Endothelial cell (in vitro differentiated cells): ENCODE data around the gene MDFI. TPM values are rescaled to one million over a fixed set of nuclear protein-coding genes. Genes with fewer than 3 reads are reported as not detected.

Source experiments
- DNase-seq: peaks from one replicate; pipeline ENCODE4 v3.0.0; 2021; ENCODE audit warnings: low spot score
- H3K27ac Mint-ChIP-seq: one replicate; pipeline ENCODE4 v1.8.0; 2021; ENCODE audit warnings: mixed read lengths, inconsistent platforms; ENCODE audit not compliant: unreplicated experiment
- H3K27me3 Mint-ChIP-seq: one replicate; pipeline ENCODE4 v1.8.0; 2021; ENCODE audit warnings: mild to moderate bottlenecking, moderate library complexity, mixed read lengths, inconsistent platforms; ENCODE audit not compliant: unreplicated experiment
- H3K36me3 Mint-ChIP-seq: one replicate; pipeline ENCODE4 v1.8.0; 2021; ENCODE audit warnings: mild to moderate bottlenecking, low read depth, mixed read lengths, inconsistent platforms; ENCODE audit not compliant: unreplicated experiment
- H3K4me1 Mint-ChIP-seq: one replicate; pipeline ENCODE4 v1.8.0; 2021; ENCODE audit warnings: mild to moderate bottlenecking, mixed read lengths, inconsistent platforms; ENCODE audit not compliant: unreplicated experiment
- H3K4me3 Mint-ChIP-seq: one replicate; pipeline ENCODE4 v1.8.0; 2021; ENCODE audit warnings: mild to moderate bottlenecking, mixed read lengths, inconsistent platforms; ENCODE audit not compliant: unreplicated experiment
- H3K9me3 Mint-ChIP-seq: one replicate; pipeline ENCODE4 v1.8.0; 2021; ENCODE audit warnings: mixed read lengths, inconsistent platforms; ENCODE audit not compliant: unreplicated experiment
- total RNA-seq: library from RNA; stranded (reverse); fragmentation: NEBNext Ultra II Directional; extraction: Animal tissue kit (Norgen Biotek cat#: 25700); gene quantifications from one replicate; pipeline ENCODE4 v1.2.1, GENCODE V29; 2021; ENCODE audit not compliant: unreplicated experiment
- TF ChIP-seq, protein P1 (sequence below): fragments of 200-600 bp; sonication (generic); IDR thresholded peaks from one replicate; pipeline ENCODE4 v1.5.0; 2021; ENCODE audit warnings: antibody characterized with exemption; ENCODE audit not compliant: unreplicated experiment

The MDFI gene
- total RNA-seq, 1 donor from 2014 or later = 285 TPM

DNA sequence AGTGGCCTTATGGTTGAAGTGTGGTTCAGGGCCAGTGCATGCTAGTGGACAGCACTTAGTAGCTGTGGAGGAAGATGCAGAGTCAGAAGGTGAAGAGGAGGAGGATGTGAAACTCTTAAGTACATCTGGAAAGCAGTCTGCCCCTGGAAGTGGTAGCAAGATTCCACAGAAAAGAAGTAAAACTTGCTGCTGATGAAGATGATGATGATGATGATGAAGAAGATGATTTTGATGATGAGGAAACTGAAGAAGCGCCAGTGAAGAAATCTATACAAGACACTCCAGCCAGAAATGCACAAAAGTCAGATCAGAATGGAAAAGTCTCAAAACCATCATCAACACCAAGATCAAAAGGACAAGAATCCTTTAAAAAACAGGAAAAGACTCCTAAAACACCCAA, 28.9 kb downstream of the MDFI start:
- H3K36me3 Mint-ChIP-seq = no peaks in the 10 kb centered on the region
- peaks cover 13% of the 10 kb centered on the region for H3K4me1 Mint-ChIP-seq
- H3K4me3 Mint-ChIP-seq = no peak overlapping the region
- H3K27me3 Mint-ChIP-seq = peaks cover 4% of the 10 kb centered on the region
- TF ChIP-seq, protein P1, sequence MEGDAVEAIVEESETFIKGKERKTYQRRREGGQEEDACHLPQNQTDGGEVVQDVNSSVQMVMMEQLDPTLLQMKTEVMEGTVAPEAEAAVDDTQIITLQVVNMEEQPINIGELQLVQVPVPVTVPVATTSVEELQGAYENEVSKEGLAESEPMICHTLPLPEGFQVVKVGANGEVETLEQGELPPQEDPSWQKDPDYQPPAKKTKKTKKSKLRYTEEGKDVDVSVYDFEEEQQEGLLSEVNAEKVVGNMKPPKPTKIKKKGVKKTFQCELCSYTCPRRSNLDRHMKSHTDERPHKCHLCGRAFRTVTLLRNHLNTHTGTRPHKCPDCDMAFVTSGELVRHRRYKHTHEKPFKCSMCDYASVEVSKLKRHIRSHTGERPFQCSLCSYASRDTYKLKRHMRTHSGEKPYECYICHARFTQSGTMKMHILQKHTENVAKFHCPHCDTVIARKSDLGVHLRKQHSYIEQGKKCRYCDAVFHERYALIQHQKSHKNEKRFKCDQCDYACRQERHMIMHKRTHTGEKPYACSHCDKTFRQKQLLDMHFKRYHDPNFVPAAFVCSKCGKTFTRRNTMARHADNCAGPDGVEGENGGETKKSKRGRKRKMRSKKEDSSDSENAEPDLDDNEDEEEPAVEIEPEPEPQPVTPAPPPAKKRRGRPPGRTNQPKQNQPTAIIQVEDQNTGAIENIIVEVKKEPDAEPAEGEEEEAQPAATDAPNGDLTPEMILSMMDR = no peak
- no peak overlapping the region for H3K27ac Mint-ChIP-seq
- no peaks in the 10 kb centered on the region for H3K9me3 Mint-ChIP-seq
- DNase-seq = no peak

DNA sequence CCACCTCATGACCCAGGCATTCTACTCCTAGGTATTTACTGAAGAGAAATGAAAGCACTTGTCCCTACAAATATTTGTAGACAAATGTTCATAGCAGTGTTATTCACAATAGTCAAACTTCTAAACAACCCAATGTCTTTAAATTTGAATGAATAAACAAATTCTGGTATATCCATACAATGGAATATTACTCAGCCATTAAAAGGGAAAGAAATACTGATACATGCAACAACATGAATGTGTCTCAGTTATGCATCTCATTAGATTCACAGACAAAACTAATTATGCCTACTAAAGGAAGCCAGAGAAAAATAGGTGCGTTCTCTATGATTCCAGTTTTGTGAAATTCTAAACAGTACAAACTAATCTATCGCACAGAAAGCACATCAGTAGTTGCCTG, 30.7 kb downstream of the MDFI start:
- DNase-seq = no peak
- TF ChIP-seq, protein P1 = no peak
- Mint-ChIP-seq H3K27ac (no peak overlapping the region), H3K36me3 (no peaks in the 10 kb centered on the region), H3K27me3 (peaks cover 1% of the 10 kb centered on the region), H3K9me3 (no peaks in the 10 kb centered on the region), H3K4me1 (peaks cover 12% of the 10 kb centered on the region), H3K4me3 (no peak overlapping the region)

DNA sequence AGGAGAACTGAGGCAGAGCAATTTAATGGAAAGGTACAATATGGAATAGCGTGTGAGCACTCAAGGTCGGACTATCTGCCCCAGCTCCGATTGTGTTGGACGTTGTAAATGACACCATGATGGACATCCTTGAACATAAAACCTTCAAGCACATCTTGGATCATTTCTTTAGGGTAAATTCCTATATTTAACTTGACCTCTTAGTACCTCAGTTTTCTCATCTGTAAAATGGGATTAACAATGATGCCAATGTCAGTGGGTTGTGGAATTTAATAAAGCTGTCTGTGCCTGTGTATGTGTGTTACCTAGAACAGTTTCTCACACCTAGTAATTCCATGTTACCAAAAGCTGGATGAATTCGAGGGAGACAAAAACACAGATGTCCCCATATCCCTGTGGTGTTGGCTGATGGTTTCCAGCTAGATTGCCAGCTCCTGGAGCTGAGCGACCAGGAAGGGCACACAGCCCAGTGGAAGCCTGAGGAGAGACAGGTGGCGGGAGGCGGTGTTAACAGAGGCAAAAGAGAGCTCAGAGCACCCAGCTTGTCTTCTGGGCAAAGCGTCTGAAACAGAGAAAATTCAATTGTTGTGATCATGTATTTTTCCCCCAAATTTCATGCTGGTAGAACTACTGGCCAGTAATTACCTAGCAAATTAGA, 32.6 kb downstream of the MDFI start:
- no peak overlapping the region for H3K27ac Mint-ChIP-seq
- H3K9me3 Mint-ChIP-seq = no peaks in the 10 kb centered on the region
- H3K27me3 Mint-ChIP-seq = peaks cover 7% of the 10 kb centered on the region
- no peak overlapping the region for H3K4me3 Mint-ChIP-seq
- TF ChIP-seq, protein P1 = no peak
- H3K36me3 Mint-ChIP-seq = no peaks in the 10 kb centered on the region
- DNase-seq = no peak
- H3K4me1 Mint-ChIP-seq = peaks cover 19% of the 10 kb centered on the region

GRCh38 chr6:41671376-41671775, 33.1 kb downstream of the MDFI start:
- no peak overlapping the region for H3K27ac Mint-ChIP-seq
- TF ChIP-seq, protein P1 = no peak
- H3K9me3 Mint-ChIP-seq = no peaks in the 10 kb centered on the region
- H3K36me3 Mint-ChIP-seq = no peaks in the 10 kb centered on the region
- H3K4me3 Mint-ChIP-seq = no peak overlapping the region
- DNase-seq = no peak
- peaks cover 25% of the 10 kb centered on the region for H3K4me1 Mint-ChIP-seq
- H3K27me3 Mint-ChIP-seq = peaks cover 7% of the 10 kb centered on the region

DNA sequence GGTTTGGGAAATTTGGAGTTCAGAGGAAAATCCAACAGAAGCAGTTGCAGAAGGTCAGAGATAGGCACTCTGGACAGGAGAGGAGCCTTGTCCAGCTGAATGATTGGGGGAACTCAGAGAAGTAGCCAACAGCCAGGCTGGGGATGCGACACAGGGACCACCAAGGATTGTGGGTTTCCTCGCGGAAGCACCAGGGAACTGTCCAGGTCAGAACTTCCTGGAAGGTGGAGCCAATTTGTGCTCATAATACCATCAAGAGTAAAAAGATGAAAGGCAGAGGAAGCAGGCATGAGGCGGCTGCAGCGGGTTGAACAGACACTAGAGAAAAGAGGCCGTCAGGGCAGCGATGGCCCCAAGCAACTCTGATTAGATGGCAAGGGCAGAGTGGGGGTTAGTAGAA, 33.7 kb downstream of the MDFI start:
- Mint-ChIP-seq H3K9me3 (no peaks in the 10 kb centered on the region), H3K27ac (no peak overlapping the region), H3K4me3 (no peak overlapping the region), H3K4me1 (peaks cover 29% of the 10 kb centered on the region), H3K27me3 (peaks cover 7% of the 10 kb centered on the region), H3K36me3 (no peaks in the 10 kb centered on the region)
- TF ChIP-seq, protein P1 = no peak
- DNase-seq = no peak
